Measurements from ENCODE around the gene LGI4.
A peak's percentile ranks its signal among the peaks of the same experiment; 100 is the strongest.
"Not testable (repeated sequence)": the region's sequence is repeated elsewhere in the genome, so short reads cannot be mapped to it uniquely, and the experiment has no call there.

LGI4 gene

GRCh38 chr19:35130761-35131720 lies 3.8 kb downstream of the LGI4 start:
- no peaks in the 10 kb centered on the region for H3K36me3 Mint-ChIP-seq (ENCODE audit: insufficient read depth)
- DNase-seq (no peak), ATAC-seq (replicated peaks) (no peak)
- H3K27ac Mint-ChIP-seq, result no peak overlapping the region
- H3K9me3 Mint-ChIP-seq, result peaks cover 5 to 11% of the 10 kb centered on the region in 2 donors
- H3K27me3 Mint-ChIP-seq, result no peaks in the 10 kb centered on the region
- no peak overlapping the region for H3K4me3 Mint-ChIP-seq
- no peaks in the 10 kb centered on the region for H3K4me1 Mint-ChIP-seq (ENCODE audit: low read depth in 2 of 2)

DNA sequence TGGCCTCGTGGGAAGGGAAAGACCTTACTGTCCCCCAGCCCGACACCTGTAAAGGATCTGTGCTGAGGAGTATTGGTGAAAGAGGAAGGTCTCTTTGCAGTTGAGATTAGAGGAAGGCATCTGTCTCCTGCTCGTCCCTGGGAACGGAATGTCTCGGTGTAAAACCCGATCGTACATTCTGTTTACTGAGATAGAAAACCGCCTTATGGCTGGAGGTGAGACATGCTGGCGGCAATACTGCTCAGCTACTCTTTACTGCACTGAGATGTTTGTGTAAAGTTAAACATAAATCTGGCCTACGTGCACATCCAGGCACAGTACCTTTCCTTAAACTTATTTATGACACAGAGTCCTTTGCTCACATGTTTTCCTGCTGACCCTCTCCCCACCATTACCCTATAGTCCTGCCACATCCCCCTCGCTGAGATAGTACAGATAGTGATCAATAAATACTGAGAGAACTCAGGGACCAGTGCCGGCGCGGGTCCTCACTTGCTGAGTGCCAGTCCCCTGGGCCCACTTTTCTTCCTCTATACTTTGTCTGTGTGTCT lies 5.1 kb downstream of the LGI4 start:
- H3K27ac Mint-ChIP-seq; H3K4me1 Mint-ChIP-seq (ENCODE audit: low read depth in 2 of 2); DNase-seq; H3K4me3 Mint-ChIP-seq; H3K27me3 Mint-ChIP-seq; H3K36me3 Mint-ChIP-seq (ENCODE audit: insufficient read depth); ATAC-seq (replicated peaks): not testable (repeated sequence)
- peaks cover 5 to 11% of the 10 kb centered on the region in 2 donors for H3K9me3 Mint-ChIP-seq

GRCh38 chr19:35128398-35129057 lies 6.3 kb downstream of the LGI4 start:
- Mint-ChIP-seq H3K9me3 (peaks cover 5 to 11% of the 10 kb centered on the region in 2 donors), H3K4me3 (no peak overlapping the region), H3K36me3 (ENCODE audit: insufficient read depth) (peaks cover 6% of the 10 kb centered on the region), H3K27ac (peak overlapping the region in 1 of 2 donors; percentile 37), H3K4me1 (ENCODE audit: low read depth in 2 of 2) (peaks cover 10% of the 10 kb centered on the region in 2 donors), H3K27me3 (peaks cover 0 to 12% of the 10 kb centered on the region in 2 donors)
- DNase-seq (no peak), ATAC-seq (replicated peaks) (no peak)

DNA sequence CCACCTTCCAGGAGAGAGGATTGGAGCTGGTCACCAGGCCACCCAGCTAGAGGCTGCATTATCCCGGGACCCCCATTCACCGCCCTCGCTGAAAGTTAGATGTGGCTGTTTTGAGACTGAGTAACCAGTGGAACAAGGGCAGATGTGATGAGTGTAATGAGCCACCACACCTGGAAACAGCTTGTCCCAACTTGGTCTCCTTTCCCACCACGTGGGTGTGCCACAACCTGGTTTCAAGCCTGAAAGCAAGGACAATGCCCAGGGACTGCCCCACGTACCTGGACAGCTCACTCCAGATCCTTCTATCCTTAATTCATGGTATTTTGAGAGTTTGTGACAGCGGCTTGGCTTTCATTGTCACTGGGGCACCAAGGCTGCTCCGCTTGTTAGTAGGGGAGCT lies 7.0 kb downstream of the LGI4 start:
- H3K27me3 Mint-ChIP-seq, result peaks cover 0 to 13% of the 10 kb centered on the region in 2 donors
- peaks cover 5 to 6% of the 10 kb centered on the region in 2 donors for H3K9me3 Mint-ChIP-seq
- ATAC-seq (replicated peaks) (no peak), DNase-seq (no peak)
- no peak overlapping the region for H3K4me3 Mint-ChIP-seq
- H3K36me3 Mint-ChIP-seq (ENCODE audit: insufficient read depth), result peaks cover 6% of the 10 kb centered on the region
- H3K4me1 Mint-ChIP-seq (ENCODE audit: low read depth in 2 of 2), result peaks cover 10% of the 10 kb centered on the region in 2 donors
- peak overlapping the region in 1 of 2 donors; percentile 37 for H3K27ac Mint-ChIP-seq

DNA sequence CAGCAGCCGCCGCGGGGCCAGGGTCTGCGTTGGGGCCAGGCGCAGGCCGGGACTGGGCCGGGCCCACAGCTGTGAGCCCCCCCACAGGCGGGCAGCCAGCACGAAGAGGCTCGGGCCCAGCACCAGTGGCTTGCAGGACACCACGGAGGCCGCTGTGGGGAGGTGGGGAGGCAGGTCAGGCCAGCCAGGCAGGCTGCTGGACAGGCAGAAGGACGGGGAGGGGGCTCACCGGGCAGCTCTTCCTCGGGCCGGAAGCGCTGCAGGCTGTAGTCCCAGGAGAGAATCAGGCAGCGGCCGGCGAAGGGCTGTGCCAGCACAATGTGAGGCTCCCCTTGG lies 8.3 kb downstream of the LGI4 start:
- peaks cover 10% of the 10 kb centered on the region in 2 donors for H3K4me1 Mint-ChIP-seq (ENCODE audit: low read depth in 2 of 2)

DNA sequence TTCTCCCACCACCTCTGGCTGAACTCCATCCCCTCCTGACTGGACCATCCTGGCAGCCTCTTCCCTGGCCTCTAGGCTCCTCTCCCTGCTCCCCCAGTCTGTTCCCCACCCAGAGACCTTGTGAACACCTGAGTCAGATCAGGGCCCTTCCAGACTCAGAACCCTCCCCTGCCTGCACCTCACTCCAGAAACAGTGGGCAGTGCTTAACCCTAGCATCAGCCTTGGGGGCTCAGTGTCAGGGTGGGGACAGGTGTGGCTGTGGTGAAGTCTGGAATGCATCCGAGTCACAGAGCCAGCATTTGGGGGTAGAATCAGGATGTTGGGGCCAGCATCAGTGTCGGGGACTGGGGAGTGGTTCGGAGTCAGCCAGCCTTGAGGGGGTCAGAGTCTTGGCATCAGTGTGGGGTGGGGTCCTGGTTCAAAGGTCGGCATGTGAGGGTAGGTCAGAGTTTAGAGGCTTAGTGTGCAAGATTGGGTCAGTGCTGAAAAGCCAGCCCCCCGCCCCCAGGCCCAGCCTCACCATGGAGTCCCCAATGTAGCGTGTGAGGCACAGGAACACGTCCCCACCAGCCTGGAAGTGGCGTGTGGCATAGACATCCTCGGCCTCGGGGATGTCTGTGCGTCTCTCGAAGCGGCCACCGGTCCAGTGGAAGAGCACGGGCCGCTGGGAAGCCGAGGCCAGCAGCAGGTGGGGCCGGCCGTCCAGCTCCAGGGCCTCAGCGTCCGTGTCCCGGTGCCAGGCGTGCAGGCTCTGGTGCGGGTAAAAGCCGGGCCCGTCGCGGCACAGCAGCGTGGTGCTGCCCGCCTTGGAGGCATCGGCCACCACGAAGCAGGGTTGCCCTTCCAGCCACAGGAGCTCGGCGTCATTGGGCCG lies 8.9 kb downstream of the LGI4 start:
- peaks cover 10% of the 10 kb centered on the region in 2 donors for H3K4me1 Mint-ChIP-seq (ENCODE audit: low read depth in 2 of 2)
- peaks cover 6% of the 10 kb centered on the region for H3K36me3 Mint-ChIP-seq (ENCODE audit: insufficient read depth)
- ATAC-seq (replicated peaks) (no peak), DNase-seq (no peak)
- peaks cover 0 to 13% of the 10 kb centered on the region in 2 donors for H3K27me3 Mint-ChIP-seq
- H3K4me3 Mint-ChIP-seq, result peak overlapping the region; percentile 5 to 21
- H3K27ac Mint-ChIP-seq, result no peak overlapping the region
- no peaks in the 10 kb centered on the region for H3K9me3 Mint-ChIP-seq

More for the DNA sequence above, 8.3 kb downstream of the LGI4 start:
- Mint-ChIP-seq H3K36me3 (ENCODE audit: insufficient read depth) (peaks cover 6% of the 10 kb centered on the region), H3K9me3 (no peaks in the 10 kb centered on the region), H3K27ac (no peak overlapping the region), H3K4me3 (no peak overlapping the region), H3K27me3 (peaks cover 0 to 13% of the 10 kb centered on the region in 2 donors)
- DNase-seq (no peak), ATAC-seq (replicated peaks) (no peak)

GRCh38 chr19:35125270-35125717 lies 9.6 kb downstream of the LGI4 start:
- no peak for DNase-seq
- no peak for ATAC-seq (replicated peaks)
- no peak overlapping the region for H3K27ac Mint-ChIP-seq
- peaks cover 0 to 13% of the 10 kb centered on the region in 2 donors for H3K27me3 Mint-ChIP-seq
- no peaks in the 10 kb centered on the region for H3K9me3 Mint-ChIP-seq
- H3K36me3 Mint-ChIP-seq (ENCODE audit: insufficient read depth), result peaks cover 6% of the 10 kb centered on the region
- peaks cover 10% of the 10 kb centered on the region in 2 donors for H3K4me1 Mint-ChIP-seq (ENCODE audit: low read depth in 2 of 2)
- H3K4me3 Mint-ChIP-seq, result peak overlapping the region; percentile 5 to 21

- peak; percentile 68 to 71 (median 70) for DNase-seq
- no peaks in the 10 kb centered on the region for H3K9me3 Mint-ChIP-seq
- peaks cover 10% of the 10 kb centered on the region in 2 donors for H3K4me1 Mint-ChIP-seq (ENCODE audit: low read depth in 2 of 2)
- ATAC-seq (replicated peaks), result peak; percentile 97
- H3K4me3 Mint-ChIP-seq, result peak overlapping the region; percentile 83 to 85
- H3K36me3 Mint-ChIP-seq (ENCODE audit: insufficient read depth), result peaks cover 11% of the 10 kb centered on the region
- H3K27ac Mint-ChIP-seq, result peak overlapping the region in 1 of 2 donors; percentile 64
- peaks cover 0 to 13% of the 10 kb centered on the region in 2 donors for H3K27me3 Mint-ChIP-seq
Observed at GRCh38 chr19:35124098-35125060, 10.5 kb downstream of the LGI4 start.

GRCh38 chr19:35123573-35123972 lies 11.3 kb downstream of the LGI4 start:
- DNase-seq, result no peak
- no peak for ATAC-seq (replicated peaks)
- Mint-ChIP-seq H3K36me3 (ENCODE audit: insufficient read depth) (peaks cover 12% of the 10 kb centered on the region), H3K27ac (no peak overlapping the region), H3K9me3 (no peaks in the 10 kb centered on the region), H3K4me3 (peak overlapping the region; percentile 83 to 85), H3K27me3 (peaks cover 0 to 13% of the 10 kb centered on the region in 2 donors), H3K4me1 (ENCODE audit: low read depth in 2 of 2) (peaks cover 10% of the 10 kb centered on the region in 2 donors)

GRCh38 chr19:35122687-35123551 lies 11.9 kb downstream of the LGI4 start:
- ATAC-seq (replicated peaks), result no peak
- Mint-ChIP-seq H3K36me3 (ENCODE audit: insufficient read depth) (peaks cover 12% of the 10 kb centered on the region), H3K4me1 (ENCODE audit: low read depth in 2 of 2) (peaks cover 10% of the 10 kb centered on the region in 2 donors), H3K27ac (no peak overlapping the region), H3K9me3 (no peaks in the 10 kb centered on the region), H3K27me3 (peaks cover 0 to 13% of the 10 kb centered on the region in 2 donors), H3K4me3 (no peak overlapping the region)
- DNase-seq, result no peak

DNA sequence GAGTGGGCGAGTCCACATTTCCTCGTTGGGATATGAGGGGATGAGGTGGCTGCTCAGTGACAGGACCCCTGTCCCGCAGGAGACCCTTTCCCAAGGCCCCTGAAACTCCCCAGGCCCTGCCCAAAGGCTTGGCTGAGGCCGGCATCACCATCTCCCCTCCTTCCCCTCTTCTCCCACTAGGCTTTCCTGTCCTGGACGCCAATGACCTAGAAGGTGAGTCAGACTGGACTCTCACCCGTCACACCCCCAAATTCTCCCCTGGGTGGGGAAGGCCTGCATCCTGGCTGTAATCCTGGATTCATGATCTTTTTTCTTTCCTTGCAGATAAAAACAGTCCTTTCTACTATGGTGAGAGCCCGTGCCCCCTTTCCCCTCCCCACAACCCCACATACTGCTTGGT lies 14.0 kb downstream of the LGI4 start:
- no peak for DNase-seq
- Mint-ChIP-seq H3K36me3 (ENCODE audit: insufficient read depth) (peaks cover 12% of the 10 kb centered on the region), H3K9me3 (no peaks in the 10 kb centered on the region), H3K4me3 (no peak overlapping the region), H3K4me1 (ENCODE audit: low read depth in 2 of 2) (peaks cover 10% of the 10 kb centered on the region in 2 donors), H3K27ac (peak overlapping the region in 1 of 2 donors; percentile 5), H3K27me3 (peaks cover 0 to 13% of the 10 kb centered on the region in 2 donors)
- ATAC-seq (replicated peaks), result no peak

Data from effector memory CD8-positive, alpha-beta T cell (primary cell).